SK-N-MC (cell line): ENCODE data around the gene MEIS2.

Experiments
- EZH2 ChIP-seq: fragments of 200-600 bp; sonication (generic); IDR thresholded peaks from one replicate; pipeline ENCODE4 v1.6.1; 2017; ENCODE audit warnings: antibody characterized with exemption
- FOXP2 ChIP-seq: optimal IDR thresholded peaks from 2 replicates; pipeline ENCODE3; 2011; ENCODE audit warnings: mild to moderate bottlenecking, moderate library complexity; ENCODE audit not compliant: insufficient read depth; ENCODE audit errors: extremely low read length, control extremely low read depth
- POLR2AphosphoS5 ChIP-seq: IDR thresholded peaks from 2 replicates; pipeline ENCODE4 v1.6.1; 2012; ENCODE audit warnings: mild to moderate bottlenecking, low read depth, low read length, borderline replicate concordance

DNA sequence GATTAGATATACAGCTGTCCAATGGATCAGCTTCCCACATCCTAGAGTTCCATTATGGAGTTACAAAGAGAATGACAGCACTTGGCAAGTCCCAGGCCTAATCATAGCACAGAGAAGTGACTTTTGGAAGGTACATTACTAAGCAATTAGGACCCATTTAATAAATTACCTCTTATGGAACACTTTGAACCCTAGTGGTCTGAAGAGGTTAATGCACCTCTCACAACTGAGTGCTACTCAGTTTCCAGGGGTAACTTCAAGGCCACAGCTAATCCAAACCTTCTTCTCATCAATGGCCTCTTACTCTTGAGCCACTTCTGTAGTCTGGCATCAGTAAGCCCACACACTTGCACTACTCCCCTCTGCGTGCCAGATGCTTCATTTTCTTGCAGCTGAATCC is 34.9 kb upstream of the MEIS2 start:
- TF ChIP-seq POLR2AphosphoS5 (no peak), EZH2 (no peak), FOXP2 (no peak)
